GM12873 (cell line): Measurements from ENCODE around the gene RNF20.
A peak's percentile ranks its signal among the peaks of the same experiment; 100 is the strongest.

Experiments used
- CTCF ChIP-seq: IDR thresholded peaks from 2 replicates; pipeline ENCODE4 v1.5.1; 2012; ENCODE audit warnings: low read depth, mild to moderate bottlenecking, moderate library complexity, low read length, control low read depth; ENCODE audit not compliant: insufficient read depth; ENCODE audit errors: missing control alignments

Gene RNF20

DNA sequence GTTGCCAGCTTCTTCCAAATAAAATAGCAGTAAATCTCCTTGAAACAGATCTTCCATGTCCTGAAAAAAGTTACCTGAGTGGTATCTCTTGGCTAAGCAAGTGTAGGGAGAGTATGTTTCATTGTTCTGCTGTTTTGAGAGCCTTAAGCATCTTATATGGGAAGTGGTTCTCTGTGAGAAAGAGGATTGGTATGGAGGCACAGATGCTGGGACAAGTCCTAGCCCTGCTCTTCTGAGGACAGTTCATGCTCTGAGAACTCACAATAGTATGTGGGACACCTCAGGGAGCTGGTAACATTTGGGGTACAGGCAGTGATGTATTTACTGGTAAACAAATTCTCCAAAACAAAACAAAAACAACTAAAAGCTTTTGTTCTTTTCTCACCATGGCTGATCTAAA lies 59.1 kb downstream of the RNF20 start:
- no peak for TF ChIP-seq CTCF

DNA sequence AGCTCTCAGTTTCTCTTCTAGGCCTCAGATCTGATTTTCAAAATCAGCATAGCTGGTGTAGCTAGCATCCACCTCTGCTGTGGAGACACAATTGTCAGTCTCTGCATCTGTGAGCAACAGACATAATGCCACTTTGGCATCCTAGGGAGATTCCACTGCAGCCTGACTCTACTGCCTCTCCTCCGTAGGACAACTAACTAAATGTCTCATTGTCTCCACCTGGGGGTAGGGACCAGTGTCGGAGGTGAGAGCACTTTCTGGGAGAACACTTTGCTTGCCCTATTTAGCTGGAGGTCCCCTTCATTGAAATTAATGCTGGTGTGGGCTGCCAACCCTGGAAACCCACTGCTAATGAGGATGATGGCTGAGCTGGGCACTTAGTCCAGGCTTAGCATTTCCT lies 59.7 kb downstream of the RNF20 start:
- TF ChIP-seq CTCF = no peak

DNA sequence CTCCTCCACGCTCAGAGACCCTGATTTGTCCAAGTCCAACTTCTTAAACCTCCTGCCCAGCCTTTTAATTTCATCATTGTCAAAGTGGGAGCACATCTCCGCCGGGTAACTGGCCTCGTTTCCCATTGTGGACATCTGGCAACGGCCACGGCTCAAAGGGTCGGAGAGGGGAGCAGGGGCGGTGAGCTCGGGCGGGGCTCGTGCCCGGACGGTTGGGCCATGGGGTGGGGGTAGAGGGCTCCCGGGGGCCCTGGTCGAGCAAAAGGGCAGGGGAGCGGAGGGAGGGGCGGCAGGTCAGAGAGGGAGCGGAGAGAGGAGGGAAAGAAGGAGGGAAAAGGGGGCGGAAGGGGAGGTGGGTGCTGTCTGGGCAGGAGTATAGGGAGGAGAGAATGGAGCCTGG lies 61.1 kb downstream of the RNF20 start, which contains the start of gene PPP3R2:
TSS of gene PPP3R2 (minus strand) at position 174 of the 400 bp plus-strand sequence. CDS start at position 126, 48 bp downstream.
- TF ChIP-seq CTCF = no peak

DNA sequence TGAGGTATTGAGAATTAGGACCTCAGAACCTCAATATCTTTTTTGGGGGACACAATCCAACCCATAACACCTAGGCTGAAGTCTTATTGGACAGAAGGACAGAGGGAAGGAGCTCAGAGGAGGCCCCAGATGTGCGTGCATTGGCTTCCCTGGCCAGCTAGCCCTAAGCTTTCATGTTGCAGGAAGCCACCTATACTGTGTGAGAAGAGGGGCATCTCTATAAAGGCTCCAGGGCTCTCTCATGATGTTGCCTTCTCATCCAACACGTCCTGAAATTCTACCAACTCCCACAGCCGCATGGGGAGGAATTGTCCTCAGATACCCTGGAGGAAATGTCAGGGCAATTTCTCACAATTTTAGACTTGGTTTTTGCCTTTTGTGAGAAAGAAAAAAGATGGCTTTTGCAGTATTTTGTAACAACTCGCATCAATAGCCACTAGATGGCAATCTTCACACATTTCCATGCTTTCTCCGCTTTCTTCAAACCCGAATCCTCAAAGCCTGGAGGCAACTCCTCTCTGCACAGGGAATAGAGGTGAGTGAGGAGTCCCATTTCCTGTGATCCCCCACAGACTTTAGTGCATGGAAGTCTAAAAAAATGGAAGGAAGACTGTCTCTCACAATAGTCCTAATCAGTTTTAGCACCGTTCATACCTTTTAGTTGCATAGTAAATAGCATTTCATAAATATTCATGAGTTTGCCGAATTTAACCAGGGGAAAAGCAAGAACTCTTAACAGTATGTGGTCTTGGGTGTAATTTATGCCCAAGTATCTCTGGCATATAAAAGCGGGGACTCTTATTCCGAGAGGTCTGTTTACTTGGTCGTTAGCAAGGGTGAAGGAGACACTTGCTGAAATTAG lies 68.5 kb downstream of the RNF20 start:
- TF ChIP-seq CTCF = peak; percentile 65

GRCh38 chr9:101604296-101604695 lies 70.6 kb downstream of the RNF20 start:
- TF ChIP-seq CTCF = no peak

DNA sequence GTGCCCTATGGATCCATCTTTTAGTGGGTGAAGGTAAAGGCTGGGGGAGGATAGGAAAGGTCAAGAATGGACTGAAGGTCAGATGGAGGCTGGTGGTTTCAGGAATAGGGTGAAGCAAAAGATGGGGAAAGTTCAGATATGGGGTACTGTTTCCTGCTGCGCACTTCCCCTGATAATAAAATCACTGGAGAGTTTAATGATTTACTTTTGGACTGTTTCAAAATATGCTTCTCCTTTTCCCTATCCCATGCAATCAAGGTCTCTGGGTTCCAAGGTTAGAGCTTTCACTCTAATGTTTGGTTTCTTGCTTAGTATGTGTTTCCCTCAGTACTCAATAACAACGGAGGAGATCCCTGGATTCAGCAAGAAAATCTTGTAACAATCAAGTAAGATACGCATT lies 71.9 kb downstream of the RNF20 start:
- no peak for TF ChIP-seq CTCF
